Gastroesophageal sphincter (tissue), 4 donors: Measurements from ENCODE around the gene DNAH8. TPM values are rescaled to one million over a fixed set of nuclear protein-coding genes. Genes with fewer than 3 reads are reported as not detected.

ENCODE experiments used
- ATAC-seq: fragments of 150-250 bp; one replicate; pipeline ENCODE4 v1.9.1; 2016; ENCODE audit warnings: mild to moderate bottlenecking, moderate library complexity
- H3K27ac ChIP-seq, 4 donors: fragments of 200-600 bp; sonication (generic) in 3 of 4; 1 replicate in 3 of 4; 2 replicates in 1 of 4; pipeline ENCODE4 v1.5.1; 2016 to 2019
- H3K27me3 ChIP-seq: fragments of 200-600 bp; sonication (generic); one replicate; pipeline ENCODE4 v1.5.1; 2019
- H3K36me3 ChIP-seq, 2 donors: fragments of 200-600 bp; sonication (generic); one replicate each; pipeline ENCODE4 v1.5.1; 2019; ENCODE audit warnings: control low read depth in 1 of 2
- H3K4me1 ChIP-seq, 3 donors: fragments of 200-600 bp; sonication (generic); 1 replicate in 2 of 3; 2 replicates in 1 of 3; pipeline ENCODE4 v1.5.1; 2016 to 2019; ENCODE audit warnings: control low read depth in 2 of 3
- H3K4me3 ChIP-seq, 2 donors: fragments of 200-600 bp; sonication (generic); one replicate each; pipeline ENCODE4 v1.5.1; 2019; ENCODE audit warnings: mild to moderate bottlenecking in 1 of 2, moderate library complexity in 1 of 2
- H3K9me3 ChIP-seq, 3 donors: fragments of 200-600 bp; sonication (generic); one replicate each; pipeline ENCODE4 v1.5.1; 2017 to 2019; ENCODE audit warnings: control low read depth in 2 of 3
- CTCF ChIP-seq, 4 experiments: fragments of 200-600 bp in 2 of 4; fragments of 450-650 bp in 2 of 4; sonication (generic) in 1 of 4; IDR thresholded peaks; one replicate each; pipeline ENCODE4 v1.5.1; 2017 to 2019; ENCODE audit warnings: antibody characterized with exemption in 4 of 4, mild to moderate bottlenecking in 2 of 4, moderate library complexity in 2 of 4
- EP300 ChIP-seq: sonication (generic); formaldehyde crosslinking; IDR thresholded peaks from one replicate; pipeline ENCODE4 v1.6.1; 2017; ENCODE audit warnings: antibody characterized with exemption, mild to moderate bottlenecking
- POLR2A ChIP-seq, 2 donors: fragments of 450-650 bp; IDR thresholded peaks; one replicate each; pipeline ENCODE4 v1.6.1; 2017; ENCODE audit warnings: antibody characterized with exemption in 2 of 2, mild to moderate bottlenecking in 2 of 2, moderate library complexity in 1 of 2
- POLR2AphosphoS5 ChIP-seq: sonication (generic); formaldehyde crosslinking; IDR thresholded peaks from one replicate; pipeline ENCODE4 v1.6.1; 2017; ENCODE audit warnings: antibody characterized with exemption
- whole genome bisulfite sequencing, 2 donors: methylation state at CpG; one replicate each; pipeline ENCODE4 v1.1.5; 2018; ENCODE audit warnings: low coverage in 1 of 2; 5-methylcytosine and 5-hydroxymethylcytosine counted together
- total RNA-seq, 4 donors: library from RNA; depleted of rRNA; stranded (reverse); fragments of >200 nt; gene quantifications; one replicate each; pipeline ENCODE4 v1.1.0, GENCODE V29; 2016

DNAH8 gene
- total RNA-seq, 4 donors from 2014 or later, result not detected

- Histone ChIP-seq H3K36me3 (no peaks in the 10 kb centered on the region), H3K4me1 (no peaks in the 10 kb centered on the region), H3K27me3 (peaks cover 10% of the 10 kb centered on the region), H3K27ac (no peak overlapping the region), H3K4me3 (no peak overlapping the region), H3K9me3 (no peaks in the 10 kb centered on the region)
- no peak for TF ChIP-seq POLR2A (IDR thresholded peaks at IDR 0.05)
- TF ChIP-seq CTCF (IDR thresholded peaks at IDR 0.05), result no peak
- TF ChIP-seq POLR2AphosphoS5, result no peak
- no peak for TF ChIP-seq EP300
- 76 to 80% methylated on average over 2 of the region's 2 CpGs for WGBS, 2 donors
- ATAC-seq, result no peak
Measured at GRCh38 chr6:38847497-38847896, 132.4 kb downstream of the DNAH8 start.

GRCh38 chr6:38848760-38849159 is 133.6 kb downstream of the DNAH8 start:
- peaks cover 9% of the 10 kb centered on the region for H3K27me3 ChIP-seq
- no peaks in the 10 kb centered on the region for H3K36me3 ChIP-seq
- H3K4me1 ChIP-seq, result no peaks in the 10 kb centered on the region
- no peaks in the 10 kb centered on the region for H3K9me3 ChIP-seq
- ATAC-seq, result no peak
- 74 to 86% methylated on average over 2 of the region's 2 CpGs for WGBS, 2 donors
- TF ChIP-seq EP300 (no peak), CTCF (IDR thresholded peaks at IDR 0.05) (no peak), POLR2AphosphoS5 (no peak), POLR2A (IDR thresholded peaks at IDR 0.05) (no peak)
- H3K4me3 ChIP-seq, result no peak overlapping the region
- no peak overlapping the region for H3K27ac ChIP-seq

GRCh38 chr6:38852215-38852614 is 137.1 kb downstream of the DNAH8 start:
- Histone ChIP-seq H3K4me1 (no peaks in the 10 kb centered on the region), H3K27ac (no peak overlapping the region), H3K27me3 (peaks cover 15% of the 10 kb centered on the region), H3K4me3 (no peak overlapping the region), H3K9me3 (no peaks in the 10 kb centered on the region), H3K36me3 (no peaks in the 10 kb centered on the region)
- TF ChIP-seq POLR2AphosphoS5 (no peak), CTCF (IDR thresholded peaks at IDR 0.05) (no peak), POLR2A (IDR thresholded peaks at IDR 0.05) (no peak), EP300 (no peak)
- 59% methylated on average over 3 of the region's 3 CpGs; no CpG with 5 or more reads in 1 of the 2 donors for WGBS, 2 donors
- ATAC-seq, result no peak

GRCh38 chr6:38853236-38853635 is 138.1 kb downstream of the DNAH8 start:
- H3K27ac ChIP-seq, result no peak overlapping the region
- ATAC-seq, result no peak
- no peaks in the 10 kb centered on the region for H3K9me3 ChIP-seq
- peaks cover 15% of the 10 kb centered on the region for H3K27me3 ChIP-seq
- TF ChIP-seq POLR2AphosphoS5 (no peak), EP300 (no peak), POLR2A (IDR thresholded peaks at IDR 0.05) (no peak), CTCF (IDR thresholded peaks at IDR 0.05) (no peak)
- H3K36me3 ChIP-seq, result no peaks in the 10 kb centered on the region
- H3K4me3 ChIP-seq, result no peak overlapping the region
- WGBS, 2 donors, result 88 to 90% methylated on average over 2 of the region's 2 CpGs
- H3K4me1 ChIP-seq, result no peaks in the 10 kb centered on the region

GRCh38 chr6:38856492-38856891 is 141.4 kb downstream of the DNAH8 start:
- no peak overlapping the region for H3K4me3 ChIP-seq
- H3K36me3 ChIP-seq, result no peaks in the 10 kb centered on the region
- H3K27me3 ChIP-seq, result peaks cover 18% of the 10 kb centered on the region
- H3K4me1 ChIP-seq, result no peaks in the 10 kb centered on the region
- TF ChIP-seq EP300 (no peak), POLR2A (IDR thresholded peaks at IDR 0.05) (no peak), POLR2AphosphoS5 (no peak), CTCF (IDR thresholded peaks at IDR 0.05) (no peak)
- H3K27ac ChIP-seq, result no peak overlapping the region
- WGBS, 2 donors, result 72% methylated on average over 2 of the region's 2 CpGs; no CpG with 5 or more reads in 1 of the 2 donors
- H3K9me3 ChIP-seq, result no peaks in the 10 kb centered on the region
- no peak for ATAC-seq
